ENCODE measurements around the gene CCDC167.

The CCDC167 gene

DNA sequence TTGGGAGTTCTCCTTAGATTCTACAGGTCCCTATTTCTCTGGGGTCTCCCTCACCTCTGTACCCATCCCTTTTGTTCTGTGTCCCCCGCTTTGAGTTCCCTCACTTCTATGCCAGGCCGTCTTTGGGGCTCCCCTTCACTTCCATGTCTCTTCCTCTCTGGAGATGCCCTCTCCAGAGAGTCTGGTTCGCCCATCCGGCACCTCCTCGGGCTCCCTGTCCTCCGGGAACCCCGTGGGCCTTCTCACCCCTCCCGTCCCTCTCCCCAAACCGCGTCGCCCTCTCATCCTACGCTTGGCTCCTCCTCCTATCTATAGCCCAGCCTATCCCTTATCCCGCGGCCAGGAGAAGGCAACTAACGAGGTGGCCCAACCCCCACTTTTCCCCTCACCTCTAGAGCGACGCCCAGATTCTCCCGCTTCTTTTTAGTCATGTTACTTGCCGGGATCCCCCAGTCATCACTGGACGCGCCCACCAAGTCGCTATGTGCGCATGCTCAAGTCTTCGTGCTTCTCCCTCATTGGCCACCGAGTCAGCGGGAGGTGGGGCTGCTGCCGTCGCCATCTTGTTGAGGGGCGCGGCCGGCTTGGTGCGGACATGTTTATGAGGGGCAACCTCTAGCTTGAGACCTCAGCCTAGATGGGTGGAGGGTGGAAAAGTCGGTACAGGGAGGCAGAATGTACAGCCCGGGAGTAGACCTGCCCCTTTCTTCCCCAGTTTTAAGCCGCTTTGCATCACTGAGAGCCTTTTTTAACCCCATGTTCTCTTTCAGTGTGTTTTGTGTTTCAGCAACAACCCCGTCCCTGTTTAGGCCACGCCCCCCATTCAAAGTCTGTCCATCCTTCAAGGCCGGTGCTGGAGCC lies at the start of gene CCDC167:
Gene CCDC167 (minus strand): TSS at position 461 of the 861 bp plus-strand sequence. CDS start 30 bp downstream, at position 431.
- peak; percentile 98 to 99 for DNase-seq (ENCODE audit: low read depth in 2 of 2)

DNA sequence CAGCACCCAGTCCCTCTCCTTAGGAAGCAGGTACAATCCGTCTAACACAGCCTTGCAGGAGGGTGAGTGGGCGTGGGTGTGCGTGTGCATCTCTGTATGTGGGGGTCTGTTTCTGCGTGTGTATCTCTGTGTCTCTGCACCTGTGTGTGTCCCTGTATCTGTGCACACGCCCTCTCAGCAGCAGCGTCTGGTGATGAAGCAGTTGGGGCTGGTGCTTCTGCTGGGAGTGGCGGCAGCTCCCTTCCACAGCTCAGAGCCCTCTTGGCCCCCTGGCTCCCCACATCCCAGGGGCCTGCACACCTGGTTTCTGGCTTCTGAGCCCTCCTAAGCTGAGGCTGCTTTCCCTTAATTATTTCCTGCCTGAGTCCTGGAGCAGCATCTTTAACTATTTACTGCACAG lies 49.5 kb upstream of the CCDC167 start:
- DNase-seq (ENCODE audit: low read depth in 2 of 2) = no peak

DNA sequence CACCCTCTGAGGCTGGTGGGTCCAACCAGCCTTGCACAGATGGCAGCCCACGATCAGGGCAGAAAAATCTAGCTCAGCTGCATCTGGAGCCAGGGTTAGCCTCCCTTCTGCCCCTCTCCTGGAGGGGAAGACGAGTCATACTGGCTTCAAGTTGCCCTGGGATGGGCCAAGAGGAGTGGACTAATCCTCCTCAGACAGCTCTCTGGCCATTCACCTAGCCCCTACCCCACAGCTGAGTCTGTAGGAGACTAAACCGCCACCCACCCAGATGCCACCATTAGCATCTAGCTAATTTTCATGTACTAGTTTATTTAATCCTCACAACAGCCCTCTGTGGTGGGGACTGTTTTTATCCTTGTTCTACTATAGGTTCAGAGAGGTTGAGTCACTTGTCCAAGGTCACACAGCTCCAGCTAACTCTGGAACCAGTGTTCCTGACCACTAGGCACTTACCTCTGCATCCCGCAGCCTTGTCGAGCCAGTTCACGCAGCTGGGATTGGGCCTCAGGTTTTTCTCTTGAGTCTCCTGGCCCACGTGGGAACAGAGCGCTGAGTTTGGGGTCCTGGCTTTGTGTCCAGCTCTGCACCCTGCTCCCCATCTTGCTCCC lies 48.5 kb upstream of the CCDC167 start:
- no peak for DNase-seq (ENCODE audit: low read depth in 2 of 2)

DNA sequence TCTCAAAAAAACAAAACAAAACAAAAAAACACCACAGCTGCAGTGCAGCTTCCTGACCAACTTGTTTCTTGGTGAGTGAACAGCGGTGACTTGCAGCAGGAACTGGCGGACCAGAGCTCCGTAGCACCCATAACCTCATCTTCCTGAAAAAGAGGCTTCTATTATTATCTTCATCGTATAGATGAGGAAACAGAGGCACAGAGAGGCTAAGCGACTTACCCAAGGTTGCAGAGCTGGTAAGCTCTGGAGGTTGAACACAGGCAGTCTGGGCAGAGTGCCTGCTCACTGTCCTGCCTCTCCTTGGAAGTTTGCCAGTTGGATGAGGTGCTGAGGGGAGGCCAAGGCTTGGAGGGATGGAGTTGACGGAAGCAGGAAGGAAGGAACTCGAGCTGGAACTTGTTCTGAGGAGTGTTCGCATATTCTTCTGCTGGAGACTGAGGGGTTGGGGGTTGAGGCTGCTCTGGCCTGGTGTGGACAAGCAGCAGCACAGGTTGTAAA lies 47.9 kb upstream of the CCDC167 start:
- no peak for DNase-seq (ENCODE audit: low read depth in 2 of 2)

DNA sequence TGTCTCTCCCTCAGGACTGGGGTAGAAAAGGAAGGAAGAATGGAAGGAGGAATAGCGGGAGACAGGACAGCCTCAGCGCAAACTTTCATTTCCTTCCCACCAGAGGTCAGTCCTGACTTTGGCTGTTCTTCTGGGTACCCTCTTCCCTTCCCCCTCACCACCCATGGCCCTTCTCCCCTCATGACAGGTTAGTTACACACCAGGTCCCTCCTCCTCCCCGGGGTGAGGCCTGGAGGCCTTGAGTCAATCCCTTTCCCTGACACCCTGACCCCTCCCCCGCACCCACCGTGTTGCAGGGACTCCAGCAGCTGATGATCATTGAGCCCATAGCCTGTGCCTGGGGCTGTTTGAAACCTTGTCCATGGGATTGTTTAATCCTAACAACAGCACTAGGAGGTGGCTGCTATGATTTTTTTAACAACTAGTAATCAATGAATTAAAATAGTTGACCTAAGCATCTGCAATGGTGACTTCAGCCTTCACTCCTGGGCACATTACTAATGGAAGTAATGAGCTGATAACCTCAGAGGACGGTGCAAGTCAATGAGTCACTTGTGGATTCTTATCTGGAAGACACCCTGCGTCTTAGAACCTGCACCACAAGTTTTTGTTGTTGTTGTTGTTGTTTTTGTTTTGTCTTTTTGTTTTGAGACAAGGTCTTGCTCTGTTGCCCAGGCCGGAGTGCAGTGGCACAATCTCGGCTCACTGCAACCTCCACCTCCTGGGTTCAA lies 46.6 kb upstream of the CCDC167 start:
- DNase-seq (ENCODE audit: low read depth in 2 of 2) = no peak

DNA sequence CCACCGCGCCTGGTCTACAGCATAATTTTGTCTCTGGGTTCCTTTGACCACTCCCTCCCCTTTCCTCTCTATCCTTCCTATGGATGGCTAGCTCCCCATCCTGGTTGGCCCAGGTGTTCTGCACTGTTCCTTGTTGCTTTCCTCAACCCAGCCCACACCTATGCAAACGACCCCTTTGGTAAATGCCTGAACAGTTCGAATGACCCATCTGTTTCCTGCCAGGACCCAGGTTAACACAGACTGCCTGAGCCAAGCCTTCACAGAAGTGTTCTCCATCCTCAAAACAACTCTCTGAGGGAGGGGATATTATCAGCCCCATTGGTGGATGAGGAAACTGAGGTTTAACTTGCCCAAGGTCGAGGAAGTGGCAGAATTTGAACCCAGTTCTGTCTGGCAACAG lies 44.8 kb upstream of the CCDC167 start:
- DNase-seq (ENCODE audit: low read depth in 2 of 2) = no peak

DNA sequence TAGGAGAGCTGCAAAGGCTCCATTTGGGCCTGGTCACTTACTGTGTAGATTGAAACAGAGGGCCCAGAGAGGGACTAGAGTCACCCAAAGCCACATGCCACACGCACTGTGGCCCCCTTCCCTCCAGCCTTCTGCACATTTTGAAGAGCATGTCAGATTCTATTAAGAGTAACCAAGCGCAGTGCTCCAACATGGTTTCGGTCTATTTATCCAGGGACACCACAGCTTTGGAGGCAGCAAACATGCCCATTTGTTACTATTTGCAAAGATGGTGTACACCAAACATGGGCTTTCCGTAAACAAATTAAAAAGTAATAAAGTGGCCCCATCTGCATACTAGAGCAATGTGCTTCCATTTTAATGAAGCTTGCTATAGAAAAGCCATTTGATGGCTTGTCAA lies 43.7 kb upstream of the CCDC167 start:
- DNase-seq (ENCODE audit: low read depth in 2 of 2) = no peak

DNA sequence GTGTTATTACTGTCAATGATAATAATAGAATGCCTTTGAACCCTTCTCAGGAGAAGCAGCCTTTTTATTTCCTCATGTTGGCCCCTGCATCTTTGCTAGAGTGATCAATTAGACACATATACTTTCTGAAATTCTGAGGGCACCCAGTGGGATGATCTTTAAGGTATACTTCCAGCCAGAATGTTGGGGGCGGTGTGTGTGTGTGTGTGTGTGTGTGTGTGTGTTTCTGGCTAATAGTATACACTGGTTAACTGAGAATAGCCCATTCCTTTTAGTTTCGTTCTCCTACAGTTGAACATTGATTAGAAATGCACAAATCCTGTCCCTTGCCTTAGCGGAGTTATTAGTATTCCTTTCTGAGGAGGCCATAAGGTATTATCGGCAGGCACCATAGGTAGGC lies 41.7 kb upstream of the CCDC167 start:
- no peak for DNase-seq (ENCODE audit: low read depth in 2 of 2)

DNA sequence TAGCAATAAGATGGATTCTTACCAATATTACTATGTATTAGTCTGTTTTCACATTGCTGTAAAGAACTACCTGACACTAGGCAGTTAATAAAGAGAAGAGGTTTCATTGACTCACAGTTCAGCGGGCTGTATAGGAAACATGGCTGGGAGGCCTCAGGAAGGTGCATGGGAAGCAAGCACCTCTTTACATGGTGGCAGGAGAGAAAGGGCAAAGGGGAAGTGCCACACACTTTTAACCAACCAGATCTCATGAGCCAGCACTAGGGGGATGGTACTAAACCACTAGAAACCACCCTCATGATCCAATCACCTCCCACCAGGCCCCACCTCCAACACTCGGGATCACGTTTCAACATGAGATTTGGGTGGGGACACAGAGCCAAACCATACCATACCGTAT lies 40.7 kb upstream of the CCDC167 start:
- DNase-seq (ENCODE audit: low read depth in 2 of 2) = no peak

DNA sequence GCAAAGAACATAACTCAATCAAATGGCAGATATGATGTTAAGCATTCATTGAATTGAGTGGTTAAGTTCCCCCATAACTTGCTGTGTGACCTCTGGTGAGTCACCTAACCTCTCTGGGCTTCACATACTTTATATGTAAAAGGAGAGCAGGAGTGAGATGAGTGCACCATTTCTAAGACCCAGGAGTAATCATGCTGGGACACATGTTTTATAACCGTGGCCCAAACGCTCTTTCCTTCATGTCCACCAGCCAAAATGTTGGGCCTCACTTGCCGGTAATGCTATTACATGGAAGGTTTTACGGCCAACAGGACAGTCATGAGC lies 40.3 kb upstream of the CCDC167 start:
- DNase-seq (ENCODE audit: low read depth in 2 of 2) = no peak

DNA sequence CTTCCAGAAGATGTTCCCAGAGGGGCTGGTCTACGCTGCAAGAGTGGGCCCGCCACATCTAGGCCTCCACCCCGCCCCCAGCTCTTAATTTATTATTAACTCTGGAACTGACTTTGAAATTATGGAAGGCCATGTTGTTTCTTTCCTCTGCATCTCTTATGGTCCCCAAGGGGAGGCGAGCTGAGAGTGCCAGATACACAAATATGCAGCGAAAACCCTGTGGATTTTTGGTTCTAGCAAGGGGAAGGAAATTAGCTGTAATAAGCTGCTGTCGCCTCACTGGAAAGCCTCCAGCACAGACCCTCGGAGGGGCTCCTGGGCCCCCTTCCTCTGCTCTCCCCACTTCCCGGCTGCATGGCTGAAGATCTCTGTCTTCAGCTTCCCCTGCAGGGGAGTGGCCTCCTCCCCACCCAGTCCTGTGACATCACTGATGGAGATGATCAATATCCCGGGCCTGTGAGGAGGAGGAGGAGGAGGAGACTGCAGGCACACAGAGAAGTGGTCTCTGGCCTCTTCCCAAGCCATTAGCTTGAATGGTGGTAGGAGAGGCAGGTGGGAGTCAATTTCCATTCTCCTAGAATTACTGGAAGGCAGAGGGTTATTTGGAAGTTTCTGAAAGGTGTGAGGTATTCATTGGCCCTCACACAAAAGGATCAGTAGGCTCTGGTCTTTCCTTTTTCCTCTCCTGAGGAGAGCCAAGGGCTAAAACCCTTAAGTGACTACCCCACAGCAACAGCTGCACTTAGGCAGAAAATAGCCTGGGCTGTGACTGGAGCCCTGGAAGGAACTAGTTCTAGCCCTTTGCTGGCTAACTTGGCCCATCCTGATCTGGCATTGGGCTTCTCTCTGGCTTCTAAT lies 39.7 kb upstream of the CCDC167 start:
- DNase-seq (ENCODE audit: low read depth in 2 of 2) = no peak

DNA sequence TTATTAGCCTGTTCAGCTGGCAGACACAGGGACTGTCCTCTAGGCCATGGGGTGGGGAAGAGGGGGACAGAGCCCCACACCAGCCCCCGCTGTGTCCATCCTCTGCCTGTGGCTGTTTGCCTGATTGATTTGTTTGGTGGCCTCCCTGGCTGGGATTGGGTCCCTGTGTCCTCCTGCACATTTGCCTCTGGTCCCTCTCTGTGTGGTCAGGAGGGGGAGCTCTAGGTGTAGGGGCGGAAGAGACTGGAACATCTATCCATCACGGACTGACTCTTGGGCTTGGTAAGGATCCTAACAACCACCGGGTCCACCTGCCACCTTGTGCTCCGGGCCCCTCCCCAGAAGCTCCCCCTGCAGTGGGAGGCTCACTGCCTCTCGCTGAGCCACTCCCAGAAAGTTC lies 38.4 kb upstream of the CCDC167 start:
- no peak for DNase-seq (ENCODE audit: low read depth in 2 of 2)

DNA sequence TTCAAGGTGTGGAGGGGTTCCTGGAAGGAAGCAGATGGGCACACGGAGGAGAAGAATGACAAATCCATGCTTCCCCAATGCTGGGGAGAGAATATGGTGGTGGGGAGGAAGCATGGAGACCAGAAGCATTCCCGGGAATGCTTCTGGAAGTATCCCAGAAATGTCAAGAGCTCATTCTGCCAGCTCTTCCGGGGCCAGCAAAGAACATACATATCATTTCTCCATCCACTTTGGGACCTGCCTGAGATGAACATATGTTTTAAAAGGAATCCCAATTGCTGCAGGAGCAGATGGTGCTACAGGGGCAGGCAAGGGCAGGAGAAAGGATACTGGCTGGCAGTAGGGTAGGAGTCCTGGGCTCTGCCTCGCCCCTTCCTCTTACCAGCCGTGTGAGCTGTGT lies 37.9 kb upstream of the CCDC167 start:
- DNase-seq (ENCODE audit: low read depth in 2 of 2) = no peak

DNA sequence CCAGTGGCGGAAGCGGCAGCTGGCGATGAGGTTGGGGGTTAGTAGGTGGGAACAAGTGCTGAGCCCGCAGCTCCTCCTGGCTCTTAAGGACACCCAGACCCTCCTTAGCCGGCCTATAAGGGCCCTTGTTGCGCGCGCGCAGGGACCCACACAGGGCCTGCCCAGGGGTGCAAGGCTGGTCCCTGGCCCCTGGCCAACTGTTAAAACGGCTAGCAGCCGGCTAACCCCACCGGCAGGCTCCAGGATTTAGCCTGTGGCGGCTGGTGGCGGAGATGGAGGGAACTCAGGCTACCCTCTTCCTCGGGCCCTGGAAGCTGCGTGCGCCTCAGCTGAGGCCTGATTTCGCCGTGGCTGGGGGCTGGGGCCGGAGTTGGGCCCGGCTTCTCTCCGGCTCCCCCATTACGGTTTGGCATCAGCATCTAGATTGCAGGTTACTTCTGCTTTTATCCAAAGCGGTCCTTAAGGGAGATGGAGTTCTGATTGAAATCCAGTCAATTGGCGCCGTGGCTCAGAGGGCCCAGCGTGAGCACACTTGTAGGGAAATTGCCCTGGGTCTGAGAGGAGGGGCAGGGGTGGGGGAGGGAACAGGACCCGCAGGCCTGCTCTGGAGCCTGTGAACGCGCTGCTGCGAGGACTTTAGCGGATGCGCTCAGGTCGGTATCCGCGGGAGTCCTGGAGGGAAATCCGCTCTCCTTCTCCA lies 36.9 kb upstream of the CCDC167 start:
- no peak for DNase-seq (ENCODE audit: low read depth in 2 of 2)

DNA sequence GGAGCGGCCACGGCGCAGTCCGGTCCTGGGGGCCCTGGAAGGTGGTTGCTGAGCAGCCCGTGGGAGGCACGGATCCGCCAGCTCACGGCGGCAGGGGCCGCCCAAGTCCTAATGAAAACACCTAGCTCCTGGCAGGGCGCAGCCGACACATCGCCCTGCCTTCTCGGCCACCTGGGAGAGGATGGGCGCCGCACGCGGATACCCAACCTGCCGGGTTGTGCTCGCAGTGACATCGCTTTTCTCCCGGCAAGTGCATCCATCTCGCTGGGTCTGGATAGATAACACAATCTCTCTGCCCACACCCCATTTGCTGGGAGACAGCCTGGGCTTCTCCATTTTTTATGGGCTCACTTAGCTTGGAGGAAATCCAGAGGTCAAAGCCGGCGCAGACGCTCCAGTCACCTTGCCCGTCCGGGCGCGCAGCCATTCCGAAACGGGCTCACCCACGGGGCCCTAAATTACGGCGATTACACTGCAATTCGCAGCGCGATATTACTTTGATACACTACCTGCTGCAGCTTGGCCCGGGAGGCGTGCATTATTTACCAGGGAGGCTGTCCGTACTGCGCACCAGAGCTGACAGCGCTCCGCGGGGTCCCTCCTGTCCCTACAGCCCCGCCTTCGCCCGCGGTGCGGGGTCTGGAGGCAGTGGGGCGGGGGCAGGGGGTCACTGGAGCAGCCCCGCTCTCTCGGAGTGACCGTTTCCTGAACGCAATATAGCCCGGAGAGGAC lies 36.2 kb upstream of the CCDC167 start:
- no peak for DNase-seq (ENCODE audit: low read depth in 2 of 2)

DNA sequence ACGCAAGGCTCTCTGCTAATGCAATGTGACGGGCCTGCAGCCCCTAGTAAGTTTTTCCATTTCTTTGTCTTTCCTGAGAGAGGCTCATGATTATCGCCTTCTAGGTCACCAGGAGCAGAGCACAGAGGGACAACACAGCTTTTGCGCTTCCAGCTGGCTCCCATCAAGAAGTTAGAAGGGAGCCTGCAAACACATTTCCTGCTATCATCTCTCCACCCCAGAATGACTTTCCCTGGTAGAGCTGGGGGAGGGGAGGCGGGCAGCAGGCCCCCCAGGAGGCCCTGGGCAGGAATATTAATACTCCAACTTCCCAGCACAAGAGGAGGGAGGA lies 35.7 kb upstream of the CCDC167 start:
- DNase-seq (ENCODE audit: low read depth in 2 of 2) = no peak

DNA sequence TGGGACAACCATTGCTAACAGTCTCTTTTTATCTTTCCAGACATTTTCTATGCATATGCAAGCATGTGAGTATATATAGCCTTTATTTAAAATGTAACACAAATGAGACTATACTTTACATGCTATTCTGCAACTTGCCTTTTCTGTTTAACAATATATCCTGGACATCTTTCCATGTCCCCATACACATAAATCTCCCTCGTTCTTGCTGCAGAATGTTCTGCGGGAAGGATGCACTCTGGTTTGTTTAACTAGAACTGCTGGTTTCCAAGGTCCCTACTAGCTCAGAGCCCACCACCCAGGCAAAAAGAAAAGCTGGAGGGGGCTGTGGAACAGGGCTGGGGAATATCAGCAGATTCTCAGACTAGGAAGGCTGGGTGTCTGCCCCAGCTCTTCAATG lies 35.2 kb upstream of the CCDC167 start:
- no peak for DNase-seq (ENCODE audit: low read depth in 2 of 2)

DNA sequence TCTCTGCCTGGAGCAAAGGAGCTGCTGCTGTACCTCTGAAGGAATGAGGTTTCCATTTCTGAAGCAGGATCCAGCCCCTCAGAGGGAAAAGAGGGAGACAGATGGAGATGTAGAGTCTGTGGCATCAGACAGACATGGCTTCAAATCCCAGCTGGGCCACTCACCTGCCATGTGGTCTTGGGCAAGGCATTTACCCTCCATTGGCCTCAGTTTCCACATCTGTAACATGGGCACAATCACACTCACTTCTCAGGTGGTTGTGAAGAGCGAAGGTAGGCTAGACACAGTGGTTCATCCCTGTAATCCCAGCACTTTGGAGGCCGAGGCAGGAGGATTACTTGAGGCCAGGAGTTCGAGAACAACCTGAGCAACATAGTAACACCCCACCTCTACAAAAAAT lies 32.4 kb upstream of the CCDC167 start:
- DNase-seq (ENCODE audit: low read depth in 2 of 2) = no peak

DNA sequence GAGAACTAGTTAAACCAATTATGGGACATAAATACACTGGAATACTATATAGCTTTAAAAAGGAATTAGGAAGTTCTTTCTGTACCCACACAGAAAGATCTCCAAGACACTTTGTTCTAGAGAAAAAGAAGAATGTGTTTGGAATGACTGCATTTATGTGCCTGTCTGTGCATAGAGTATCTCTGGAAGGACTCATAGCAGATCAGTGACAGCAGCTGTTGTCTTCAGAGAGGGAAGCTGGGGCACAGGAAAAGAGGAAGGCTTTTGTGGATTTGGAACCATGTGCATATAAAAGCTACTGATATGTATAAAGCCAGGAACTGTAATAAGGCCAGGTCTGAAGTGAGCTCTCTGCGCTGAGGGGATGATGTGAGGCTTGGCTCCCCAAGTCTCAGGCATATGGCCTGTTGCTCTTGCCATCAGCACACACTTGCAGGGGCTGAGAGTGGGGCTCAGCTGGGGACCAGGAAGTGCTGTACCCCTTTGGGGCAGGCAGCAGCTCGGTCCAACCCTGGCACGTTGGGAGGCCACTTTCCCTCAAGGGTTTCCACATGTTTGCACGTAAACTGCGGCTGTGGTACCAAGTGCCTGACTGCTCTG lies 31.8 kb upstream of the CCDC167 start:
- DNase-seq (ENCODE audit: low read depth in 2 of 2) = no peak

DNA sequence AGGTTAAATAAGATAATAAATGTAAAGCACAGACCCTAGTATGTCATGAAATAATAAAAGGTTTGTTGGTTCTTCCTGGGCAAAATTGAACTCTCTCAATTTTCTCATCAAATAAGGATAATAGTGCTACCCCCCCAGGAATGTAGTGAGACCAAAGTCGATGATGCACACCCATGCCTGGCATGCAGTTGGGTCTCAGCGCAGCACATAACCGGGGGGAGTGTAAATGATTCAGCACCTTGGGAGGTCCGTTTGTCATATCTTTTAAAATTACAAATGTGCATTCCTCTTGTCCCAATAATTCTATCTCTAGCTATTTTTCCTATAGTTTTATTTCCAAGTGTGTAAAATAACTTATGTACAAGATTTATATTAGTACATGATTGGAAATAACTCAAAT lies 31.3 kb upstream of the CCDC167 start:
- DNase-seq (ENCODE audit: low read depth in 2 of 2) = no peak
